Activated B cell treated with CpG ODN at 0.5 μM for 24 hours (primary cell): ENCODE measurements around the gene RILP. TPM values are rescaled to one million over a fixed set of nuclear protein-coding genes. Genes with fewer than 3 reads are reported as not detected.

ENCODE experiments used
- ATAC-seq: fragments of 200-7000 bp; cut with Tn5 transposase; one replicate; pipeline ENCODE4 v1.10.0; 2021; ENCODE audit warnings: low read depth, mild to moderate bottlenecking, moderate library complexity
- CTCF ChIA-PET: fragments of 350-600 bp; sonication (Branson Sonifier 250); formaldehyde crosslinking; loops from one replicate; lab custom pipeline; 2021; ENCODE audit warnings: antibody characterized with exemption; lab: Charles Lee
- POLR2A ChIA-PET: fragments of 350-600 bp; sonication (Branson Sonifier 250); formaldehyde crosslinking; loops from one replicate; lab custom pipeline; 2021; ENCODE audit warnings: antibody characterized with exemption; lab: Charles Lee
- DNase-seq: peaks from one replicate; pipeline ENCODE4 v3.0.0; 2022
- H3K27ac Mint-ChIP-seq: one replicate; pipeline ENCODE4 v1.8.0; 2020; ENCODE audit warnings: mixed read lengths
- H3K27me3 Mint-ChIP-seq: one replicate; pipeline ENCODE4 v1.8.0; 2021; ENCODE audit warnings: mixed read lengths
- H3K36me3 Mint-ChIP-seq: one replicate; pipeline ENCODE4 v1.8.0; 2021; ENCODE audit warnings: low read depth, mixed read lengths
- H3K4me1 Mint-ChIP-seq: one replicate; pipeline ENCODE4 v1.8.0; 2021; ENCODE audit warnings: mixed read lengths
- H3K4me3 Mint-ChIP-seq: one replicate; pipeline ENCODE4 v1.8.0; 2020; ENCODE audit warnings: mild to moderate bottlenecking, mixed read lengths
- H3K9me3 Mint-ChIP-seq: one replicate; pipeline ENCODE4 v1.8.0; 2020; ENCODE audit warnings: mixed read lengths
- intact Hi-C: fragments of 100-400 bp; cut with micrococcal nuclease; formaldehyde crosslinking; loops from one replicate; pipeline ENCODE4 v1.15.1; 2024
- total RNA-seq: library from RNA; stranded (reverse); gene quantifications from 2 replicates; pipeline ENCODE4 v1.2.3, GENCODE V29; 2022
- TF ChIP-seq, protein P1 (sequence below): fragments of 200-600 bp; IDR thresholded peaks from one replicate; pipeline ENCODE4 v1.8.0; 2022; ENCODE audit warnings: antibody characterized with exemption, mild to moderate bottlenecking

Gene RILP
- total RNA-seq, 1 donor from 2014 or later = 9.8 TPM

DNA sequence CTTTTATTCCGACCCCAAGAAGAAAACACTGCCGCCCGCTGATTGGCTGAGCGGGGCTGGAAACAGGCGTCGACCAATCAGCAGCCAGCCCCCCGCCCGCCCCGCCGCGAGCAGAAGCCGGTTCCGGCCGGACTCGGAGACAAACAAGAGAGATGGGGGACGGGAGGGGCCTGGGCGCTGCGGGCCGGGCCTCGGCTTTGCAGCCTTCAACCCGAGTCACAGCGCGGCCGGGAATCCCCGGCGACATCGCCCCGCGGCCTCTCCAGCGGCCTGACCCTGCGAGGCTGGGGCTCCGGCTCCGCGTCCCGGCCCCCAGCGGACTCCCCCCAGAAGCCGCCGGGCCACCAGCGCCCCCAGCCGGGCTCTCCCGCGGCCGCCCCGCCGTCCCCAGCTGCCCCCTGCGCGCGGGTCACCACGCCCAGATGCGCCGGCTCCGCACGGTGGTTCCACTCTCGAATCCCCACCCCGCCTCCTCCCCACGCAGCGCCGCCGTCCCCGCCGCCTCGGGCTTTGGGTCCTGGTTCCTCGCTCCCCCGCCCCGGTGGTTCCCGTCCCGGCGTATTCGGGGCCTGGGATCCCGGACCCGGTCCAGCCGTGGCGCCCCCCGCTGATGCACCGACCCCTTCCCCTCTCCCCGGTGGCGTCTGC, 20.7 kb downstream of the RILP start:
- ATAC-seq (peak; percentile 70), DNase-seq (peak; percentile 85)
- peak overlapping the region; percentile 99 for H3K4me3 Mint-ChIP-seq
- intact Hi-C loops = loop anchor here (1.0 to 5.0 kb wide), 11 partner anchors 15 to 772 kb away; partner anchors contain the start of genes MNT, PITPNA, PRPF8 and RILP
- no peaks in the 10 kb centered on the region for H3K27me3 Mint-ChIP-seq
- peaks cover 56% of the 10 kb centered on the region for H3K4me1 Mint-ChIP-seq
- ChIA-PET CTCF (interaction anchor here (0.9 to 6.4 kb wide), 12 partner anchors 11 to 267 kb away, joined by 3 to 124 read pairs (median 6); partner anchors contain the start of genes INPP5K, RILP and SCARF1), POLR2A (interaction anchor here (0.5 to 17.6 kb wide), 26 partner anchors 10 to 264 kb away, joined by 3 to 418 read pairs (median 8); partner anchors contain the start of genes CRK, INPP5K, MYO1C and PITPNA)
- no peaks in the 10 kb centered on the region for H3K9me3 Mint-ChIP-seq
- TF ChIP-seq, protein P1, sequence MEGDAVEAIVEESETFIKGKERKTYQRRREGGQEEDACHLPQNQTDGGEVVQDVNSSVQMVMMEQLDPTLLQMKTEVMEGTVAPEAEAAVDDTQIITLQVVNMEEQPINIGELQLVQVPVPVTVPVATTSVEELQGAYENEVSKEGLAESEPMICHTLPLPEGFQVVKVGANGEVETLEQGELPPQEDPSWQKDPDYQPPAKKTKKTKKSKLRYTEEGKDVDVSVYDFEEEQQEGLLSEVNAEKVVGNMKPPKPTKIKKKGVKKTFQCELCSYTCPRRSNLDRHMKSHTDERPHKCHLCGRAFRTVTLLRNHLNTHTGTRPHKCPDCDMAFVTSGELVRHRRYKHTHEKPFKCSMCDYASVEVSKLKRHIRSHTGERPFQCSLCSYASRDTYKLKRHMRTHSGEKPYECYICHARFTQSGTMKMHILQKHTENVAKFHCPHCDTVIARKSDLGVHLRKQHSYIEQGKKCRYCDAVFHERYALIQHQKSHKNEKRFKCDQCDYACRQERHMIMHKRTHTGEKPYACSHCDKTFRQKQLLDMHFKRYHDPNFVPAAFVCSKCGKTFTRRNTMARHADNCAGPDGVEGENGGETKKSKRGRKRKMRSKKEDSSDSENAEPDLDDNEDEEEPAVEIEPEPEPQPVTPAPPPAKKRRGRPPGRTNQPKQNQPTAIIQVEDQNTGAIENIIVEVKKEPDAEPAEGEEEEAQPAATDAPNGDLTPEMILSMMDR = no peak
- H3K27ac Mint-ChIP-seq = peak overlapping the region; percentile 98
- H3K36me3 Mint-ChIP-seq = peaks cover 42% of the 10 kb centered on the region

DNA sequence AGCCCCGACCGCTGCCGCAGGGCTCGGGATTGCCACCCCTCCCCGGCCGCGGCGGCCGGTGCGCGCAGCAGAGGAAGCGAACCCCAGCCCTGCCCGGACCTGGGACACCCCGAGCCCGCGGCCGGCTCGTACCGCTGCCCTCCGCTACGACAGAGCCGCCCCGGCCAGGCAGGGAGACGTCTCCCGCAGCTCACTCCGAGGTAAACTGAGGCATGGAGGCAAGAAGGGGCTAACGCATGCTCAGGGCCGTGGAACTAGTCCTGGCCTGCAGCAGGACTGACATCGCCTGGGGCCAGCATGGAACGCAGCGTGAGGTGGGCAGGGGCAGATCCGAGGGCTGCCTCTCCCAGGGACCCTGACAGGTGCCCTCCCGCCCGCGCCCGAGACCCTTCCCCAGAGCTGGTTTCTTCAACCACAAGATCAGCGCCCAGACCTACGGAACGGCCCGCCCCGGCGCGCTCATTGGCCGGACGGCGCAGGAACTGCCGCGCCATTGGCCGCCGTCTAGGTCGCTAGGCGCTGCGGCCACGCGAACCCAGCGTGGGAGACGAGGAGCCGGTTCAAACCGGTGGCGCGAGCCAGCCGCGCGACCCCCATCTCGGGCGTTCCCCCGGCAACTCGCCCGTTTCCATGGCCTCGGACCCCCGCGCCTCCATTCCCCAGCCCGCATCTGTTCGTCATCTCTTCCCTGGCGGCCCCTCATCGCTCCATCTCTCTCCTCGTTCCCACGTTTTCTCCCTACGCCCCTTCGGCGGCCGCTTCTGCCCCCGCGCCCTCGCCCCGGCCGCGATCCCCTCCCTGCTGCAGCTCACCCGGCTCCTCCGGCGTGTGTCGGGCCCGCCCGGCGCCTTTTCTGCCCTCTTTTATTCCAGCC, 21.4 kb downstream of the RILP start, which contains the start of gene SLC43A2:
SLC43A2 (minus strand) TSS at position 853 of the 874 bp plus-strand sequence. CDS start 960 bp downstream, outside the sequence.
- H3K27ac Mint-ChIP-seq = peak within 1 kb of the TSS; percentile 98

DNA sequence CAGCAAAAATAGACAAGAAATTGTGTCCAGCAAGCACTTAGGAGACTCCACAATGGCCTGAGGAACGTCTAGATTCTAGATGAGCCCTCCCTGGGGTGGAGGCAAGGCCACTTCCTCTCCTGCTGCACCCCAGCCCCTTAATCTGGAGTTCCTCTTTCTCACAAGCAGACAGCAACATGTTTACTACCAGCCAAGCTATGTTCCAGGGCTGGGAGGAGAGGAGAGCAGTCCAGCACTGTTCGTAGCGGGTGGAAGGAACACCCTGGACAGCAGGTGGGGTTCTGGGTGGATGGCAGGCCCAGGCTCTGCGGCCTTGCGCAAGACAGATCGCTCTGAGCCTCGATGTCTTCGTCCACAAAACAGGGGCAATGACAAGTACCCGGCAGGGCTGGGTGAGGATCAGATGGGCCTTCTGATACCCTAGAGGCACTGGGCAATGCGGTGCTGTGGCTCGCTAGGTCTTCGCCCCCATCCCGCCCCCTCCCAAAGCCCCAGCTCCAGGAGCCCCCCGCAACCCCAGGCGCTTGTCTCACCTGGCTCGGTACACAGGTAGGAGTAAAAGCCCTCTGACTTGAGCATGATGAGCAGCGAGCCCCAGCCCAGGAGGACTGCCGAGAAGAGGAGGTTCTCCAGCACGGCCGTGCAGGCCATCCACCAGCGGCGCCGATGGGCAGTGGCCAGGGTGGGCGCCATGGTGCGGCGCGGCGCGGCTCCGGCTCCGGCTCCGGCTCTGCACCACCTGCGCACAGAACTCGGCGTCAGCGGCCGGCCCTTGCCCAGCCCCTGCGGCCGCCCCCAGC, 22.3 kb downstream of the RILP start:
- ChIA-PET POLR2A (interaction anchor here (0.6 to 17.6 kb wide), 26 partner anchors 10 to 228 kb away, joined by 3 to 418 read pairs (median 8); partner anchors contain the start of genes INPP5K, PITPNA, RILP and RPA1), CTCF (interaction anchor here (1.0 to 6.4 kb wide), 6 partner anchors 11 to 262 kb away, joined by 3 to 124 read pairs (median 14); partner anchors contain the start of gene INPP5K)
- peak; percentile 46 for DNase-seq
- H3K4me3 Mint-ChIP-seq = peak overlapping the region; percentile 99
- H3K36me3 Mint-ChIP-seq = peaks cover 50% of the 10 kb centered on the region
- TF ChIP-seq, protein P1 = no peak
- intact Hi-C loops = loop anchor here (5.0 kb wide), 1 partner anchor 360 kb away; no protein-coding TSS in a partner anchor
- peaks cover 58% of the 10 kb centered on the region for H3K4me1 Mint-ChIP-seq
- no peaks in the 10 kb centered on the region for H3K9me3 Mint-ChIP-seq
- no peaks in the 10 kb centered on the region for H3K27me3 Mint-ChIP-seq
- ATAC-seq = peak; percentile 13
- peak overlapping the region; percentile 88 for H3K27ac Mint-ChIP-seq

More for the DNA sequence above, 21.4 kb downstream of the RILP start, which contains the start of gene SLC43A2:
- intact Hi-C loops = loop anchor here (1.0 to 5.0 kb wide), 9 partner anchors 21 to 773 kb away; partner anchors contain the start of genes MNT, PITPNA, PRPF8 and RILP
- DNase-seq (peak; percentile 80), ATAC-seq (peak; percentile 59)
- Mint-ChIP-seq H3K4me3 (peak within 1 kb of the TSS; percentile 99), H3K36me3 (peaks cover 47% of the 10 kb centered on the region), H3K9me3 (no peaks in the 10 kb centered on the region), H3K4me1 (peaks cover 58% of the 10 kb centered on the region), H3K27me3 (no peaks in the 10 kb centered on the region)
- ChIA-PET CTCF (interaction anchor here (0.9 to 6.4 kb wide), 10 partner anchors 17 to 266 kb away, joined by 3 to 124 read pairs (median 4); partner anchors contain the start of genes INPP5K, RILP and SCARF1), POLR2A (interaction anchor here (0.5 to 17.6 kb wide), 26 partner anchors 9 to 229 kb away, joined by 3 to 418 read pairs (median 8); partner anchors contain the start of genes INPP5K, MYO1C, PITPNA and RILP)
- TF ChIP-seq, protein P1 = no peak

DNA sequence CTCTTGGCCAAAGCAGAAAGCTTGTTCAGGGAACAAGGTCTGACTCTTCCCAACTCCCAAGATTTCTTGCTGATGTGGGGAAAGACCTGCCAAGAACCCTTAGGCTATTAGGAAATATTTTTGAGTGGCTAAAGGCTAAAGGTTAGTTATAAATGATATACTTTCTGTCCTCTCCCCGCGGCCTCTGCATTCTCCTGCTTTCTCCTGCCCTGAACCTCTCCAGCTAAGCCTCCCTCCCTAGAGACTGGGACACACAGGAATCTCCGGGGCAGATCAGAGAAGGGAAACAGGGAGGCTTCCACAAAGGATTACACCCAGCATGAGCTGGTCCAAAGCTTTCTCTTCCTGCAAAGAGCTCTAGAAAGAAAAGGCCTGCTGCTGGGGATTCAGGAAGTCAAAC, 23.3 kb downstream of the RILP start:
- peak overlapping the region; percentile 99 for H3K4me3 Mint-ChIP-seq
- peaks cover 51% of the 10 kb centered on the region for H3K4me1 Mint-ChIP-seq
- no peaks in the 10 kb centered on the region for H3K9me3 Mint-ChIP-seq
- ATAC-seq = no peak
- DNase-seq = no peak
- intact Hi-C loops = loop anchor here (5.0 kb wide), 1 partner anchor 359 kb away; no protein-coding TSS in a partner anchor
- POLR2A ChIA-PET = interaction anchor here (0.6 to 17.6 kb wide), 12 partner anchors 15 to 275 kb away, joined by 3 to 418 read pairs (median 7); partner anchors contain the start of genes CRK, INPP5K, RILP and SCARF1
- no peaks in the 10 kb centered on the region for H3K27me3 Mint-ChIP-seq
- H3K36me3 Mint-ChIP-seq = peaks cover 55% of the 10 kb centered on the region
- CTCF ChIA-PET = interaction anchor here (0.9 to 3.6 kb wide), 6 partner anchors 10 to 261 kb away, joined by 3 to 24 read pairs (median 4); no protein-coding TSS in a partner anchor
- peak overlapping the region; percentile 88 for H3K27ac Mint-ChIP-seq
- TF ChIP-seq, protein P1 = no peak
